LNCAP (cell line): Measurements from ENCODE around the gene APC.

Experiments
- TF ChIP-seq, protein P1 (sequence below): fragments of 450-650 bp; IDR thresholded peaks from 2 replicates; pipeline ENCODE4 v1.5.1; 2017; ENCODE audit warnings: mild to moderate bottlenecking

The APC gene

DNA sequence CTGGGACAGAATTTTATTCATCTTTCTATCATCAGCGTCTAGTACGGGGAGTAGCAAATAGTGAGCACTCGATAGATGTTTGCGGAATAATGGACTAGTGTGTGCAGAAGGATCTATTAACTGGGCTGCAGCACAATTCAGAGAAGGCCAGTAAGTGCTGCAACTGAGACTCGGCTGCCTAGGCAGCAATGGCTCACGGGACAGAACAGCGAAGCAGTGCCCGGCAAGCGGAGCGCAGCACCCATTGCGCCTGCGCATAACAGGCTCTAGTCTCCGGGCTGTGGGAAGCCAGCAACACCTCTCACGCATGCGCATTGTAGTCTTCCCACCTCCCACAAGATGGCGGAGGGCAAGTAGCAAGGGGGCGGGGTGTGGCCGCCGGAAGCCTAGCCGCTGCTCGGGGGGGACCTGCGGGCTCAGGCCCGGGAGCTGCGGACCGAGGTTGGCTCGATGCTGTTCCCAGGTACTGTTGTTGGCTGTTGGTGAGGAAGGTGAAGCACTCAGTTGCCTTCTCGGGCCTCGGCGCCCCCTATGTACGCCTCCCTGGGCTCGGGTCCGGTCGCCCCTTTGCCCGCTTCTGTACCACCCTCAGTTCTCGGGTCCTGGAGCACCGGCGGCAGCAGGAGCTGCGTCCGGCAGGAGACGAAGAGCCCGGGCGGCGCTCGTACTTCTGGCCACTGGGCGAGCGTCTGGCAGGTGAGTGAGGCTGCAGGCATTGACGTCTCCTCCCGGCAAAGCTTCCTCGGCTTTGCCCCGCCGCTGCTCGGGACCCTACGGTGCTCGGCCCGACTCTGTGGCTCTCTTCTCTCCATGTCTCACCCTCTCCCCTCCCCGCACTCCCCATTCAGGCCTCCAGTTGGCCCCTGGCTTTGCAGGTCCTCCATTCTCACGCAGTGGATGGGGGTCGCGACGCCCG is 30.2 kb upstream of the APC start:
- TF ChIP-seq, protein P1, sequence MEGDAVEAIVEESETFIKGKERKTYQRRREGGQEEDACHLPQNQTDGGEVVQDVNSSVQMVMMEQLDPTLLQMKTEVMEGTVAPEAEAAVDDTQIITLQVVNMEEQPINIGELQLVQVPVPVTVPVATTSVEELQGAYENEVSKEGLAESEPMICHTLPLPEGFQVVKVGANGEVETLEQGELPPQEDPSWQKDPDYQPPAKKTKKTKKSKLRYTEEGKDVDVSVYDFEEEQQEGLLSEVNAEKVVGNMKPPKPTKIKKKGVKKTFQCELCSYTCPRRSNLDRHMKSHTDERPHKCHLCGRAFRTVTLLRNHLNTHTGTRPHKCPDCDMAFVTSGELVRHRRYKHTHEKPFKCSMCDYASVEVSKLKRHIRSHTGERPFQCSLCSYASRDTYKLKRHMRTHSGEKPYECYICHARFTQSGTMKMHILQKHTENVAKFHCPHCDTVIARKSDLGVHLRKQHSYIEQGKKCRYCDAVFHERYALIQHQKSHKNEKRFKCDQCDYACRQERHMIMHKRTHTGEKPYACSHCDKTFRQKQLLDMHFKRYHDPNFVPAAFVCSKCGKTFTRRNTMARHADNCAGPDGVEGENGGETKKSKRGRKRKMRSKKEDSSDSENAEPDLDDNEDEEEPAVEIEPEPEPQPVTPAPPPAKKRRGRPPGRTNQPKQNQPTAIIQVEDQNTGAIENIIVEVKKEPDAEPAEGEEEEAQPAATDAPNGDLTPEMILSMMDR, result no peak

DNA sequence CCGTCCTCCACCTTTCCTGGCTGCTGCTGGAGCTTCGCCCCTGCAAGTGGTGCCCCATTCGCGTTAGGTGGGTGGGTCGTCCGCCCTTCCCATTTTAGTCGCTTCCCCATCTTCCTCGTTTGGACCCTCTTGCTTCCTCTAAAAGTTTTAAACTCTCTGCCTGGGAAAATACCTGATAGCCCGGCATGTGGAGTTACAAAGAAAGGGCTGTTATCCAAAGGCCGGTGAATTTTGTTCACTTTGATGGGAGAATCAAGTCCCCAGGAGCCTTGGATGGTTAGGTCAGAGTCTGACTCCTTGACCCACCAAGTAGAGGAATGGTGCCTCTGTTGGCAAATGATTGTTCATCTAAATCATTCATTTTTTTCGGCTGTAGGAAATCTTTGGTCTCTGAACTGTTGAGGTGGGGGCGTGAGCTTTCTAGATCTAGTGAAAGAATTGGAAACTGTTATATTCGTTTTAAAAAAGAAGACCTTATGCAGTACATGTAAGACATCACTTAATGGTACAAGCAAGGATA is 29.5 kb upstream of the APC start:
- TF ChIP-seq, protein P1, result no peak

DNA sequence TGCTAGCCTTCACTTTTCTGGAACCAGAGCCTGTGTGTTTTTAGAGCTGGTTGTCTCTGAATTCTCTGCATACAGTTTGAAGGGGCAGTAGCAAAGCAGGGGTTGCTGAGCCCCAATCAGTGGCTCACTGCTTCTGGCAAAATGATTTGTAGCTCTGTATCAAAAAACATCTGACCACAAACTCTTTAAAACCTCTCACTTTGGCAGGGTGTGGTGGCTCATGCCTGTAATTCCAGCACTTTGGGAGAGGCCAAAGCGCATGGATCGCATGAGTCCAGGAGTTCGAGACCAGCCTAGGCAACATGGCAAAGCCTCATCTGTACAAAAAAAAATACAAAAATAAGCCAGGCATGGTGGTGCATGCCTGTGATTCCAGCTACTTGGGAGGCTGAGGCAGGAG is 28.3 kb upstream of the APC start:
- TF ChIP-seq, protein P1, result no peak

DNA sequence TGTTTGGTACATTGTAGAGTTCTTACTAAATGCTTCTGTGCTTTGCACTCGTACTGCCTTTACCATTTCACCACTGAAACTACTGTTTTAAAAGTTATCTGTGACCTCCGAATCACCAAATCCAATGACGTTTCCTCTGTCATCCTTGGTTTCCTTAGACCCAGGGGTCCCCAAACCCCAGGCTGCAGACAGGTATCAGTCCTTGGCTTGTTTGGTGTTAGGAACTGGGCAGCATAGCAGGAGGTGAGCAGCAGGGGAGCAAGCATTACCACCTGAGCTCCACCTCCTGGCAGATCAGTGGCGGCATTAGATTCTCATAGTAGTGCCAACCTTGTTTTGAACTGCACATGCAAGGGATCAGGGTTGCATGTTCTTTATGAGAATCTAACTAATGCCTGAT is 26.8 kb upstream of the APC start:
- TF ChIP-seq, protein P1, result no peak

DNA sequence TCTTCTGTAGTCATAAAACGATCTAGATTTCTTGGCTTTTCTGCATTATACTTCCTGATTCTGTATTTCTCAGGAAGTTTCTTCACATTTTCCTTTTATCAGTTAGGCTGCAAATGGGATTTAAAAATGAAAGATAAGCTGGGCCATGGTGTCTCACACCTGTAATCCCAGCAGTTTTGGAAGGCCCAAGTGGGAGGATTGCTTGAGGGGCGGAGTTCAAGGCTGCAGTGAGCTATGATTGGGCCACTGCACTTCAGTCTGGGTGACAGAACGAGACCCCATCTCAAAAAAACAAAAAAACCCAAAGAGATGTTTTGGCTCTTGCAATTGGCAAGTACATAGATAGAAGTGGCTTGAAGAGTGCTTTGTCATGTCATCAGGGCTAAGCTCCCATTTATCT is 26.2 kb upstream of the APC start:
- TF ChIP-seq, protein P1, result no peak

DNA sequence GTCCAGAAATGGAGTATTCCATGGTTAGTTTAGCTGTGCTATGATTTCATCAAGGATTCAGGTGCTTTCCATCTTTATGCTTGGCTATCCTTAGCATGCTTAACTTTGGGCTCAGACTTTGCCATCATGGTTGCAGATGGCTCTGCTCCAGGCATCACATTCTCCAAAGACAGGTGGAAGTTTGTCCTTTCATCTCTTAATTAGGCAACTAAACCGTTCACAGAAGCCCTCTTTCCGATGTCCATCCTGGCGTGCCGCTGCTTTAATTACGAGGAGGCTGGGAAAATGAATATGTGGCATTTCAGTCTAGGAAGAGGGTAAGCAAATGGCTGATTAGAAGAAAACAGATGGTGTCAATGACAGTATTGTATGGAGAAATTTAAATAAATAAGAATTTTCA is 24.5 kb upstream of the APC start:
- TF ChIP-seq, protein P1, result no peak

DNA sequence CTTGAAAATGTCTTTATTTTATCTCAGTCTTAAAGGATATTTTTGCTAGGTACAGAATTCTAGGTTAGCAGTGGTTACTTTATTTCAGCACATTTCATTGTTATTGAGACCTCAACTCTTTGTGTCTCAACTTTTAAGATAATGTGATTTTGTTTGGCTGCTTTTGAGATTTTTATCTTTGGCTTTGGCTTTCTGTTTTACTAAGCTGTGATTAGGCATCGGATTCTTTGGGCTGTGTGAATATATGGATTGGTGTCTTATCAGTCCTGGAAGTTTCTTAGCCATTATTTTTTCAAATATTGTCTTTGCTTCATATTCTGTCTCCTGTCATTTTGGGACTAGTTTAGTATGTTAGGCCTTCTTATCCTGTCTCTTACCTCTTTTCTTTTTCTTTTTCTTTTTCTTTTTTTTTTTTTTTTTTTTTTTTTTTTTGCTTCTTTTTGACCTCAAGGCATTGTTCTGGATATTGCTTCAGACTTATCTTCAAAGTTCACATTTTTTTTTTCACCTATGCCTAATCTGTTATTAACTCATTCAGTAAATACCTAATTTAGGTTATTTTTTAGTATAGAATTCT is 20.1 kb upstream of the APC start:
- TF ChIP-seq, protein P1, result no peak
